ENCODE data around the gene LHX4. TPM values are rescaled to one million over a fixed set of nuclear protein-coding genes. Genes with fewer than 3 reads are reported as not detected.

The LHX4 gene
- total RNA-seq, 1 donor from 2014 or later: 2.1 TPM

DNA sequence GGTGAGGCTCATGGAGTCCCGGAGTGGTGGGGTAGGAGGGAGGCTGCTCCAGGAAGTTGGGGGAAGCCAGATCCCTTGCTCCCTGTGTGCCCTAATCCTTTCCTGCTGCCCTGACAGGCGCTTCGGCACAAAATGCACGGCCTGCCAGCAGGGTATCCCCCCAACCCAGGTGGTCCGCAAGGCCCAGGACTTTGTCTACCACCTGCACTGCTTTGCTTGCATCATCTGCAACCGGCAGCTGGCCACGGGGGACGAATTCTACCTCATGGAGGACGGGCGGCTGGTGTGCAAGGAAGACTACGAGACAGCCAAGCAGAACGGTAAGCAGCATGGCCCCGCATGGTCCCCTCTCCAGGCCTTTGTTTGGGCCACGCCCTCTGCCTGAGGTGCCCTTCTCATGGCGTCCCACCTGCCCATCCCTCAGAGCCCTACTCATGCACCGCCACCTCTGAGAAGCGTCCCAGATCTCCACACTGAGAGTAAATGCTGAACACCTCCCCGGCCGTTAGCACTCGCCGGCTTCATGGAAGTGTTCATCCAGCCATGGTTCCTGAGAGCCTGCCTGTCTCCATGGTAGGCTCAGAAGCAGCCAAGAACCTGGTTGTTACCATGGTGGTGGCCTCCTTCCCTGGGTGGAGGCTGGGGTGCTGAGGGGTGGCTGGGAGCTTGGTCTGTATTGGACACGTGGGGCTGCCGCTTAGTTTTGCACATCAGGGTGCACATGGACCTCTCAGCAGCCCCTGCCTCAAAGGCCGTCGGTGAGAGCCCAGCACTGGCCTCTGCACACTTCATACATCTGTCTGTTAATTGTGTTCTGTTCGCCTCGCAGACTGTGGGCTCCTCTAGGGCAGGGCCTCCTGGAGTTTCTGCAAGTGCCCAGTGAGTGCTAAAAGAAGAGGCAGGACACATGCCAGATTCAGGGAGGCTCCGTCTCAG lies 36.5 kb downstream of the LHX4 start:
- Mint-ChIP-seq H3K9me3 (ENCODE audit: unreplicated experiment) (peaks cover 2% of the 10 kb centered on the region), H3K27ac (ENCODE audit: unreplicated experiment) (no peak overlapping the region), H3K36me3 (ENCODE audit: unreplicated experiment) (no peaks in the 10 kb centered on the region), H3K4me1 (ENCODE audit: low read depth, unreplicated experiment) (peaks cover 29% of the 10 kb centered on the region), H3K27me3 (ENCODE audit: unreplicated experiment) (no peaks in the 10 kb centered on the region), H3K4me3 (ENCODE audit: unreplicated experiment) (no peak overlapping the region)
- no peak for DNase-seq
- TF ChIP-seq, protein P1, sequence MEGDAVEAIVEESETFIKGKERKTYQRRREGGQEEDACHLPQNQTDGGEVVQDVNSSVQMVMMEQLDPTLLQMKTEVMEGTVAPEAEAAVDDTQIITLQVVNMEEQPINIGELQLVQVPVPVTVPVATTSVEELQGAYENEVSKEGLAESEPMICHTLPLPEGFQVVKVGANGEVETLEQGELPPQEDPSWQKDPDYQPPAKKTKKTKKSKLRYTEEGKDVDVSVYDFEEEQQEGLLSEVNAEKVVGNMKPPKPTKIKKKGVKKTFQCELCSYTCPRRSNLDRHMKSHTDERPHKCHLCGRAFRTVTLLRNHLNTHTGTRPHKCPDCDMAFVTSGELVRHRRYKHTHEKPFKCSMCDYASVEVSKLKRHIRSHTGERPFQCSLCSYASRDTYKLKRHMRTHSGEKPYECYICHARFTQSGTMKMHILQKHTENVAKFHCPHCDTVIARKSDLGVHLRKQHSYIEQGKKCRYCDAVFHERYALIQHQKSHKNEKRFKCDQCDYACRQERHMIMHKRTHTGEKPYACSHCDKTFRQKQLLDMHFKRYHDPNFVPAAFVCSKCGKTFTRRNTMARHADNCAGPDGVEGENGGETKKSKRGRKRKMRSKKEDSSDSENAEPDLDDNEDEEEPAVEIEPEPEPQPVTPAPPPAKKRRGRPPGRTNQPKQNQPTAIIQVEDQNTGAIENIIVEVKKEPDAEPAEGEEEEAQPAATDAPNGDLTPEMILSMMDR (IDR thresholded peaks at IDR 0.05; ENCODE audit: partially characterized antibody, unreplicated experiment): no peak

DNA sequence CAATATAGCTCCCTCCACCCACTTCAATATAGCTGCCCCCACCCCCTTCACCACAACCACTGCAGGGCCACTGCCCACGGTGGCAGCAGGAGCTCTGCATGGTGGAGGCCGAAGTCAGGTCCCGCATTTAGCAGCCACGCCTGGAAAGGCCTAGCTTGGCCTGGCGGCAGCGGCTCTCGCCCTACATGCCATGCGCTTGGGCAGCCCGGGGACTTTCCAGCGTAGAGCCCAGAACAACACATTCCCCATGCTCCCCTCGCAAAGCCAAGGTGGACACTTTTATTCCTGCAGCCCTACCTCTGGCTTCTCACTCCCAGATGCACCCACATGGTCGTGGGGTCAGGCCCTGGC lies 37.1 kb downstream of the LHX4 start:
- Mint-ChIP-seq H3K4me3 (ENCODE audit: unreplicated experiment) (no peak overlapping the region), H3K27me3 (ENCODE audit: unreplicated experiment) (no peaks in the 10 kb centered on the region), H3K9me3 (ENCODE audit: unreplicated experiment) (peaks cover 2% of the 10 kb centered on the region), H3K36me3 (ENCODE audit: unreplicated experiment) (no peaks in the 10 kb centered on the region), H3K4me1 (ENCODE audit: low read depth, unreplicated experiment) (peaks cover 29% of the 10 kb centered on the region), H3K27ac (ENCODE audit: unreplicated experiment) (no peak overlapping the region)
- no peak for DNase-seq
- TF ChIP-seq, protein P1 (IDR thresholded peaks at IDR 0.05; ENCODE audit: partially characterized antibody, unreplicated experiment): no peak

DNA sequence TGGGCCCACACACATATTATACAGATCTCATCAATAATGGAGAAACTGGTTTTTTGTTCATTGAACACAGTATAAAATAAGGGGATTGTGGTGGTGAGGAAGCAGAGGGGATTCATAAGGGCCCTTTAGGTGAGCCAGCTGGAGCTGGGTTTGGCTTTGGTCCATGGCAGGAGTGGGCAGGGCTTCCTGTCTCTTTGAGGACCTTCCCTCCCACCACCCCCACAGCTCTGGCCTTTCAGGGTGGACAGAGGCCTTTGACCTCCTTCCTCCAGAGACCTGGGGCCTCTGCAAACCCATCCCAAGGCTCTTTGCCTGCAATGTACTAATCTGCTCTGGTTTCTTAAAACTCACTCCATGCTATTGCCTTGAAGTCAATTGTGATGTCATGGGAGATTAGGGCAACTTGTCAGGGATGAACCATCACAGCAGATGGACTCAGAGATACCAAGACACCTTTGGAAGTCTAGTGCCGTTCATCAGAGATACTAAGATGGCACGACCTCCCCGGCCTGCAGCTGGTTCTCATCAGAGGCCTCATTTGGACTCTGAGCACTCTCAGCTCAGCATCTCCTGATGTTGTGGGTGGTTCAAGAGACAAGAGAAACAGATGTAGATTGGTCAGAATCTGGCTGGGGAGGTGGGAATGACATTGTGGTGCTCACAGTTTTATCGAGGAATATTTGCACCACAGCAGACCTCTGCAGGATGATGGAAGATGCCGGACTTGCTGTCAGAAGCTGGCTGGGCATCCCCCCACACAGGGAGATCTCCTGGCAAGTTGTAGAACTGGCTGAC lies 37.9 kb downstream of the LHX4 start:
- H3K4me3 Mint-ChIP-seq (ENCODE audit: unreplicated experiment): no peak overlapping the region
- H3K27me3 Mint-ChIP-seq (ENCODE audit: unreplicated experiment): no peaks in the 10 kb centered on the region
- TF ChIP-seq, protein P1 (IDR thresholded peaks at IDR 0.05; ENCODE audit: partially characterized antibody, unreplicated experiment): no peak
- no peak overlapping the region for H3K27ac Mint-ChIP-seq (ENCODE audit: unreplicated experiment)
- H3K36me3 Mint-ChIP-seq (ENCODE audit: unreplicated experiment): no peaks in the 10 kb centered on the region
- peaks cover 3% of the 10 kb centered on the region for H3K9me3 Mint-ChIP-seq (ENCODE audit: unreplicated experiment)
- H3K4me1 Mint-ChIP-seq (ENCODE audit: low read depth, unreplicated experiment): peaks cover 29% of the 10 kb centered on the region
- no peak for DNase-seq

DNA sequence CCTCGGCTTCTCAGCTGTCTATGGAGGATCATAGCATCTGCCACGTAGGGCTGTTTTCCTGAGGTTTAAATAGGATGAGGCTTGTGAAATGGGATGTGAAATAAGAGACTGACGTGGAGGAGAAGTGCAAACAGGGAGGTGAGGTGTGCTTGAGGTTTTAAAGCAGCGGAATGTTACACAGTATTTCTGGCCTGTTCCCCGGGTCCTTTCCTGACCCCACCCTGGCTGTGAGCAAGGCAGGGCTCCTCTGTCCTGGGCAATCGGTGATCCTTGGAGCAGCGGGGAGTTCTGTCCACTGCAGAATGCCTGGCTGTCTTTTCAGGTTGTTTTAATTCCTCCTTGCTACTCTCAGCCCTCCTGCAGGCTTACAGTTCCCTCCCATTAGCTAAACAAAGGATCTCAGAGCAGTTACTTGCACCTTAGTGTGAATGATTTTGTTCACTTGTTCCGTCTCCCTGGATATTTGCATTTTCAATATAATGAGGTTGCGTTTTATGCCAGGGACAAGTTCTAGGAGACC lies 38.6 kb downstream of the LHX4 start:
- Mint-ChIP-seq H3K9me3 (ENCODE audit: unreplicated experiment) (peaks cover 5% of the 10 kb centered on the region), H3K4me1 (ENCODE audit: low read depth, unreplicated experiment) (peaks cover 29% of the 10 kb centered on the region), H3K4me3 (ENCODE audit: unreplicated experiment) (no peak overlapping the region), H3K27ac (ENCODE audit: unreplicated experiment) (no peak overlapping the region), H3K36me3 (ENCODE audit: unreplicated experiment) (no peaks in the 10 kb centered on the region), H3K27me3 (ENCODE audit: unreplicated experiment) (no peaks in the 10 kb centered on the region)
- DNase-seq: no peak
- TF ChIP-seq, protein P1 (IDR thresholded peaks at IDR 0.05; ENCODE audit: partially characterized antibody, unreplicated experiment): no peak

Measured in glutamatergic neuron (in vitro differentiated cells).